GM18861 (cell line): ENCODE results near the gene ARID2.
A peak's percentile ranks its signal among the peaks of the same experiment; 100 is the strongest.

ENCODE experiments used
- ATAC-seq: cut with Tn5 transposase; IDR thresholded peaks from one replicate; pipeline ENCODE4 v1.9.1; 2021; ENCODE audit not compliant: unreplicated experiment

The ARID2 gene

DNA sequence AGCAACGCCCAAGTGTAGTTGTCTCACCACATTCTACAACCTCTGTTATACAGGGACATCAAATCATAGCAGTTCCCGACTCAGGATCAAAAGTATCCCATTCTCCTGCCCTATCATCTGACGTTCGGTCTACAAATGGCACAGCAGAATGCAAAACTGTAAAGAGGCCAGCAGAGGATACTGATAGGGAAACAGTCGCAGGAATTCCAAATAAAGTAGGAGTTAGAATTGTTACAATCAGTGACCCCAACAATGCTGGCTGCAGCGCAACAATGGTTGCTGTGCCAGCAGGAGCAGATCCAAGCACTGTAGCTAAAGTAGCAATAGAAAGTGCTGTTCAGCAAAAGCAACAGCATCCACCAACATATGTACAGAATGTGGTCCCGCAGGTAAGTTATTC, 123.0 kb downstream of the ARID2 start:
- no peak for ATAC-seq

DNA sequence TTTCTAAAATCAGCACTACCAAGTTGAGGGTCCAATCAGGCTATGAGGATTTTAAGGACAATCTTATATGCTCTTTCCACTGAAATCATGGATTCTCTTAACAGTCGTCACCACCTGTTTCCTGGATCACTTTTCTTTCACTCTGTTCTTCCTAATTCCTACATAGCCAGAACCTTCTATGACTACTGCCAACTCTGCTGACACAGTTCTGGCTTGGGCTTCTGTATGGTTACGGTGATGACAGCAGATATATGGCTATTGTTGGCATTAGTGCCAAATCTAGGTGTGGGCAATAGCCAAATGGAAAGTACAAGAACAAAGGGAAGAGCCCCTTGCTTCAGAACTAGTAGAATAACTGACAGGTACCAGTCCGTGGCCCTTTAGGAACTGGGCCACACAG, 124.0 kb downstream of the ARID2 start:
- no peak for ATAC-seq

DNA sequence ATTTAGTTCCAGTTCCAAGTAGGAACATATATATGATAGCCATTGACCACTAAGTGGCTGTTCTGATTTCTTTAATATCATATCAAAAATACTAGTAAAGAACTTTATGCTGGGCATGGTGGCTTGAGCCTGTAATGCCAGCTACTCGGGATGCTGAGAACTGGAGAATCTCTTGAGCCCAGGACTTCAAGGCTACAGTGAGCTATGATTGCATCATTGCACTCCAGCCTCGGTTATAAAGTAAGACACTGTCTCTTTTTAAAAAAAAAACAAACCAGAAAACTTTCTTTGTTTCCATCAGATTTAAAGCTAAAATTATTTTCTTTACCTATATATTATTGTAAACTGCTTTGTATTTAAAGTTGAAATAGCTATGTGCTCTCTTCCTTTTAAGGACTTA, 133.8 kb downstream of the ARID2 start:
- ATAC-seq, result no peak

DNA sequence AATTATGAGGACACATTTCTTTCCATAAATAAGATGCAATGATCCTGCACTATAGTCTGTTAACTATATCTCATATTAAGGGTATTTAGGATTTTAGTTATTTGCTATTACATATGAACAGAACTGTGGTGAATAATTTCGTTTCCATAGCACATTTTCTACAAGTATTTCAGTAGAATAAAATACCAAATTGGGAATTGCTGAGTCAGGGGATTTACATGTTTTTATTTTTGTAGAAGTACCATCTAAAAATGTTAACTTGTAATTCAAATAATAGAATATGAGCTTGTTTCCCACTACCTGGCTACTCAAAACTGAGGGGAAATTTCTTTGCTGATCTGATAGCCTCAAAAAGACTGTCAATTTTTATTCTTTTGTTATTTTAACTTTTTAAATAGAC, 136.8 kb downstream of the ARID2 start:
- no peak for ATAC-seq

DNA sequence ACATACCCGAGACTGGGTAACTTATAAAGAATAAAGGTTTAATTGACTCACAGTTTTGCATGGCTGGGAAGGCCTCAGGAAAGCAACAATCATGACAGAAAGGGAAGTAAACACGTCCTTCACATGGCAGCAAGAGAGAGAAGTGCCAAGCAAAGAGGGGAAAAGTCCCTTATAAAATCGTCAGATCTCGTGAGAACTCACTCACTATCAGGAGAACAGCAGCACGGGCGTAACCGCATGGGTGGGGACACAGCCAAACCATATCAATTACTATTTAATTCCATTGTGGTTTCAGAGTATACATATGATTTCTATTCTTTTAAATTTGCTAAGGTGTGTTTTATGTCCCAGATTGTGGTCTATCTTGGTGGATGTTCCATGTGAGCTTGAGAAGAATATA, 142.9 kb downstream of the ARID2 start:
- no peak for ATAC-seq

DNA sequence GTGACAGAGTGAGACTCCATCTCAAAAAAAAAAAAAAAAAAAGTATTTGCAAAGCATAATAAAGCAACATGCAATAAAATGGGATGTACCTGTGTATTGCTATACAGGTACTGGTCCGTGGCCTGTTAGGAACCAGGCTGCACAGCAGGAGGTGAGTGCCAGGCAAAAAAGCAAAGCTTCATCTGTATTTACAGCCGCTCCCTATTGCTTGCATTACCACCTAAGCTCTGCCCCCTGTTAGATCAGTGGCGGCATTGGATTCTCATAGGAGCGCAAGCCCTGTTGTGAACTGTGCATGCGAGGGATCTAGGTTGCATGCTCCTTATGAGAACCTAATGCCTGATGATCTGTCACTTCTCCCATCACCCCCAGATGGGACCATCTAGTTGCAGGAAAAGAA, 147.6 kb downstream of the ARID2 start:
- ATAC-seq, result no peak

DNA sequence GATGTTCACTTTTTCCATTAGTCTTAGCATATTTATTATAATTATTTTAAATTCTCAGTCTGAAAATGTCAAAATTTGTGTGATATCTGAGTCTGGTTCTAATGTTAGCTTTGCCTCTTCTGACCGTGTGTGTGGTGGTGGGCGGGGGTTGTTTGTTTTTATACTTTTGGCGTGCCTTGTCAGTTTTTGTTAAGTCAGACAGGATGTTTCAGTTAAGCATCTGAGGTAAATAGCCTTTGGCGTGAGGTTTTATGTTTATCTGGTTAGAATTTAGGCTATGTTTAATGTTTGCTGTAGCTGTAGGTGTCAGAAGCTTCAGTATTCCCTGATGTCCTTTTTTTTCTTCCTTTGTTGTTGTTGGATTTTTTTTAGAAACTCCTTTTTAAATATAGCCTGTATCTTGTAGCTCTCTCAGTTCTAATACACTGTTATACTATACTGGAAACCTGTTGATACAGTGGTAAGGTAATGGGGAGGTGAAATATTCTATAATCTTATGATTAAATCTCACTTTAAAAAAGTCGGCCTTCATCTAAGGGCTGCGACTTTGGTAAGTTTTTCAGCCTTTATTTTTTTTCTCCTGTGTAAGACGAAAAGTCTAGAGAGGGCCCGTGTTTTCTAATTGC, 149.2 kb downstream of the ARID2 start:
- no peak for ATAC-seq

DNA sequence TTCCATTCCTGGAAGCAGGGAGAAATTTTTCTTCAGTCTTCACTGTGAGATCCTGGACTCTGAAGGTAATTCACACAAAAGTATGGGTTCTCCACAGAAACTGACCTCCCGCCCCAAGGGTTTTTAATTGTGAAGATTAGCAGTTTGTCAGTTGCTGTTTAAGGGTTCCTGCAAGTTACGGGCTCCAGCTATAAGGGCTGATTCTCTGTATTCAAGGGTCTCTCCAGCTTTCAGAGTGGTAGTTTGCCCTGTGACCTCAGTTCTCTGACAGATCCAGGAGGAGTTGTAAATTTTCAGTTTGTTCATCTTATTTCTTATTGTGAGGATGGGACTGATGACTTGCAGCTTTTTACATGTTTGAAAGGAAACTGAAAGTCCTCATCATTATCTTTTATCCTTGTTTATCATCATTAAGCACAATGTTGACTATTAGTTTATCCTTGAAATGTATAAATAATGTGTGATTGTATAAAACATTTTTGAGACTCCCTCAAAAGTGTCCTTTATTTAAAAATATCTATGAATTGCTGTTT, 149.9 kb downstream of the ARID2 start:
- no peak for ATAC-seq

DNA sequence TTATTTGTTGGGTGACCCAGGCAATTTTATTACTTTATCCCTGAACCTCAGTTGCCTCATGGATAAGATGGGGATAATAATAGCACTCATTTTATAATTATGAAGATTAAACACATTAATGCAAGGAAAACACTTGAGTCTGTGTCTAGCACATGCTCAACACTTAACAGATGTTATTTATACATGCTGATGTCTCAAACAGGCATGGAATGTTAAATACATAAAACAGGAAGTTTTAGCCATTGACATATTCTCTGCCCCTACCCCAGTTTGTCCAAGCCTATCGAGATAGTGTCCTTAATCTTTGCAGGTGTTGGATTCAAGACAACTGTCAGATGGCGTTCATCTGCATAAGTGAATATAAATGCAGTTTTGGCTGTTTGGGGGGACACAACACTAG, 151.0 kb downstream of the ARID2 start:
- no peak for ATAC-seq

DNA sequence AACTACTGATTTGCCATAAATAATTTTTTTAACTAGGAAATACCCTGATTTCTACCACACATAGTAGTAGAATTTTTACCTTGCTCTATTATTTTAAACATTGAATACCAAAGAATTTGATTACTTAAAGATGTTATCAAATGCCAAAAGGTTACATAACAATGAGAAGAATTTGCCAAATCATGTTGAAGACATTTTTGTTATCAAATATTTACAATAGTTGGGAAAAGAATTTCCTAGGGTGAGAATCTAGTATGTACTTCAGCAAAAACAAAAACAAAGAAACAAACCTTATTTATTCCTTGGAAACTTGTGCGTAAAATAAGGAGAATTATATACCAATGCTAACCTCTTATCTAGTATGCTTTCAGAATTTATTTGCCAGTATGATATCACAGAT, 153.7 kb downstream of the ARID2 start:
- ATAC-seq, result no peak

DNA sequence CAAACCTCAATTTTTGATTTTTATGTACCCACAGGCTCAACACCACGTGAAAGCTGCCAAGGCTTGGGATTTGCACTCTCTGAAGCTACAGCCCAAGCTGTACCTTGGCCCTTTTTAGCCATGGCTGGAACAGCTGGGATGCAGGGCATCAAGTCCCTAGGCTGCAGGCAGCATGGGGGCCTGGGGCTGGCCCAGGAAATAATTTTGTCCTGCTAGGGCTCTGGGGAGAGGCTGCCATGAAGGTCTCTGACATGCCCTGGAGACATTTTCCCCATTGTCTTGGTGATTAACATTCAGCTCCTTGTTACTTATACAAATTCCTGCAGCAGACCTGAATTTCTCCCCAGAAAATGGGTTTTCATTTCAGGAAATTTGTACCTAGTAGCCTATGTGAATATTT, 157.2 kb downstream of the ARID2 start:
- ATAC-seq, result no peak

DNA sequence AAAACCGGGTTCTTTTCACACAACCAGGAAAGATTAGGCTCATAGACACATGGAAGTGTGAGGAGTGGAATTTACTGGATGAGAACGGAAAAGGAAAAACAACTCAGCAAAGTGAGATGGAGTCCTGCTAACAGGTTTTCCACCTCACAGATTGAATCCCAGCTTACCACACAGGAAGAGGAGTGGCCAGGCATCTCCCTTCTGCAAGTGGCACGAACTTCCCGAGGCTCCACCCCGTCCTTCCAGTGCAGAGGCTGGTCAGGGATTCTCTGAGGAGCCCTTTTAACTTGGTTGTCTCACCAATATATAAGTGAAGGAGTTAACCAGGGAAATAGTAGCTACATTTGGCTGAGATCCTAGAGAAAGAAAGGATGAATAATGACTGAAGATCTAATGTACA, 158.0 kb downstream of the ARID2 start:
- no peak for ATAC-seq

DNA sequence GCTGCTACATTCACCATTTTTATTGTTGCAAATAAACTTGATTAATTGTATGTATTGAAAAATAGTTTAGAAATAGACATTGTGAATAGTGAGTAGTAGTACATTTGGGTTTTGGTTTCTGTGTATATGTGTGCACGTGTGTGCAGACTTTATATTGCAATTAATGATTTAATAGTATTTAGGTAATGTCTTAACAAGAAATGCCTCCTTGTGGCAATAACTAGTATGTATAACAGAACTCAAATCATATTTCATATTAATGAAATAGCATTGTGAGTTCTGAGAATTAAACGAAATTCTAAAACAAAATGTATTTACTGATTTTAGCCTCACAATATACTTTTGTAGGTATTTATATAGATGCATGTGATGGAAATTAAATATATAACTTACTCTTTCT, 160.8 kb downstream of the ARID2 start:
- no peak for ATAC-seq

DNA sequence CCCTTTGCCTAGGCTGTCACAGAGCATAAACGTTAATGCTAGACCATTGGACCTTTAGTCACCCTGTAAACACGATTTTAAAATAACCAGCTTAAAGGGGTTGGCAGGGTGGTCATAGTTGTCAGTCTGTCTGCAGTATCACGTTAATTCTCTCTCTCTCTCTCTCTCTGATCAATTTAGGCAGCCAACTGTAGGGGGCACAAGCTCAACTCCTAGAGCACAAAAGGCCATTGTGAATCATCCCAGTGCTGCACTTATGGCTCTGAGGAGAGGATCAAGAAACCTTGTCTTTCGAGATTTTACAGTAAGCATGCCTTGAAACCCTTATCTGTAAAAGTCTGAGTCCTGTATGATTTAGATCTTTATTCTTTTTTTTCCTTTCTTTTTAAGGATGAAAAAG, 163.7 kb downstream of the ARID2 start:
- ATAC-seq, result no peak

DNA sequence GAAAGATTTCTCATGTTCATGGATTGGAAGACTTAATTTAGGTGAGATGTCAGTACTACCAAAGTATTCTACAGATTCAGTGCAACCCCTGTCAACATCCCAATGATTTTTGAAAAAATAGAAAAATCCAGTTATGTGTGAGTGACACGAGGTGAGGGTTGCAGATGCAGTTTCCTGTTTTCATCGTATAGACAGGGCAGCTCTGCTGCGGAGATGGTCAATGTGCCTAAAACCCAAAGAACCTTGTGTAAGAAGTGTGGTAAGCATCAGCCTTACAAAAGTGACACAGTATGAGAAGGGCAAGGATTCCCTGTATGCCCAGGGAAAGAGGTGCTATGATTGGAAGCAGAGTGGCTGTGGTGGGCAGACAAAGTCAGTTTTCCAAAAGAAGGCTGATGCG, 166.5 kb downstream of the ARID2 start:
- no peak for ATAC-seq

DNA sequence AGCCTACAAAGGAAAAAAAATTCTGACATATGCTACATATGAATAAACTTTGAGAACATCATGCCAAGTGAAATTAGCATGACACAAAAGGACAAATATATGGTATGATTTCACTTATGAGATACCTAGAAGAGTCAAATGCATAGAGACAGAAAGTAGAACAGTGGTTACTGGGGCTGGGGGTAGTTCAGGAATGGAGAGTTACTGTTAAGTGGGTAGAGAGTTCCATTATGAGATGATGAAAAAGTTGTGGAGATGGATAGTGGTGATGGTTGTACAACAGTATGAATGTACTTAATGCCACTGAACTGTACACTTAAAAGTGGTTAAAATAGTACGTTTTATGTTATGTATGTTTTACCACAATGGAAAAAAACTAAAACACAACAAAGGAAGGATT, 168.6 kb downstream of the ARID2 start:
- no peak for ATAC-seq

DNA sequence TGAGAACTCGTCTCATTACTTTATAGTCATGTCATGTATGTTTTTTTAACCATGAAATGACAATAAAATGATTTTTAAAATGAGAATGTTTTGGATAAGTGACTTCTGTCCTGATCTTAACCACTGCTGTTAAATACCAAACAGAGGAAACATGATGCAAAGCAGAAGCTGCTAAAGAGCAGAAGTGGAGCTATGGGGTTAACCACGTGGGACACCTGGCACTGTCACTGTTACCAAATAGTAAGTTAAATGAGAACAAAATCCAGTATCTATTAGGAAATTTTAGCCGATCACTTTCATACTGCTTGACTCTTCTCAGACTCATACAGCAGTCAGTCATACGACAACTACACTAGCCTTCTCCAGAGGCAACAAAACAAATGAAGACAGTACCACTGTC, 178.4 kb downstream of the ARID2 start:
- ATAC-seq, result peak; percentile 80

DNA sequence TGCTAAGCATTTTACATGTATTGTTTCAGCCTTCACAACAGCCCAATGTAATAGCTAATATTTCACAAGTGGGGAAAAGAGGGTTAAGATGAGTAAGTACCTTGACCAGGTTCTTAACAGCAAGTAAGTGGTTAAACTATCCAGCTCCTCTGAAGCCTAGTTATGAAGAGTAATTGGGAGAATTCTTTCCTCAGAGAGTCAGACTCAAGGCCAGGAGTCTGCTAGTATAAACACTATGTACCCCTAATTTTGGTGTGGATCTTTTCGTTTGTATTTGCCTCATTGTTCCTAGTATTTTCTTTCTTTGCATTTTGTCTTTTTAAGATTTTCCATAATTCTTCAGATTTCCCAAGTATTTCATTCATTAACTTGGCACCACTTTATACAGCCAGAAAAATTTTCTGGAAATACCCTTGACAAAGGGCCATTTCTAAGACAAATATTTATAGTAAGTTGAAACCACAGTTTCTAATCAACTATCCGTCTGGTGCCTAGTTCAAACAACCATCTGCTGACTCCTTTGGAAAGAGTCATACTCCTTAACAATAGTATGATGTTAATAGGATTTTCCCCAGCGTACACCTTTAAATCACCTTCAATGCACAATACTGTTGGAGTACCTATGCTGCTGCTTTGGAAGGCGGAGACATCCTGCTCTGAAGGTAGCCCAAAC, 179.7 kb downstream of the ARID2 start:
- ATAC-seq, result no peak

DNA sequence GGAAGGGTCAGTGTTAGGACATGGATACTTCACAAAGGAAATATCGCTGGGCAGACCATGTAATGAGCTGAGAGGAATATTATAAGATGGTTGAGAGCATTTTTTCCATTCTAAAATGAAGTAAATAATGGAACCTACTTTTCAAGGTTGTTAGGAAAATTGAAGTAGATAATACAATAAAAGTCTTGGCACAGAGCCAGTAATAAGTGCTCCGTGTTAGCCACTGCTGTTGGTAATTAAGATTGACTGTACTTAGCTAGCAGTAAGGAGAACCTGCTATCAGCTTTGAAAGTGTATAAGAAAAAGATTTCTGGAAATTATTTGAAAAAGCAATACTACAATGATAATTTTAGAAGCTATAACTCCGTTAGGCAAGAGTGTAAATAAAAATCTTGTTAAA, 183.3 kb downstream of the ARID2 start:
- ATAC-seq, result no peak

DNA sequence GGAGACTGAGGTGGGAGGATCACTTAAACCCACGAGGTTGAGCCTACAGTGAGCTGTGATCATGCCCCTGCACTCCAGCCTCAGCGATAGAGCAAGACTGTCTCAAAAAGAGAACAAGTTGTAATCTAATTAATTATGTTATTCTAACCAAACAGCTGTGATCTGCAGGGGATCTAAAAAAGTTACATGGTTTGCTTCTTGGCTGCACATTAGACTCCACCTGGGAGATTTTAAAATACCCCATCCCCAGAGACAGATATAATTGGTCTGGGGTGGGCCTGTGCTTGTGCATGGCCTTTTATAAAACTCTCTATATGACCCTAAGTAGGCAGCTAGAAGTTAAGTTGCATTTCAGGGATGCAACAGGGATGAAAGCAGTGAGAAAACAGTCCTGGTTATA, 184.1 kb downstream of the ARID2 start:
- ATAC-seq, result no peak

DNA sequence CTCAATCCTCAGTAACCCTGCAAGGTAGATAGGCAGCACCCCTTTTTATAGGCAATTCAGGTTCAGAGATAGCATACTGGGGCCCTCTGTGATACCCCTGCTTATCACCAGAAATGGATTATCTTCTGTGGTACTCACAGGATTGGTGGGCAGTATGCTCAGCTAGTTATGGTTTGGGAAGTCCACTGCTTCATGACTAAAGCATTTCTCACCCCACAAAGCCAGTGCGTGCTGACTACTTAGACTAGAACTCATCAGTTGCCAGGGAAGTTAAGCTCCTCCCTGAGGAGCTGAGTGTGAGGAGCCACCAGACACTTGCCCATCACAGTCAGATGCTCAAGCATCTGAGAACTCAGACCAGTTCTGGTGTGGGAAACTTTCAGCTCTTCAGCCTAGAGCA, 184.6 kb downstream of the ARID2 start:
- ATAC-seq, result no peak

DNA sequence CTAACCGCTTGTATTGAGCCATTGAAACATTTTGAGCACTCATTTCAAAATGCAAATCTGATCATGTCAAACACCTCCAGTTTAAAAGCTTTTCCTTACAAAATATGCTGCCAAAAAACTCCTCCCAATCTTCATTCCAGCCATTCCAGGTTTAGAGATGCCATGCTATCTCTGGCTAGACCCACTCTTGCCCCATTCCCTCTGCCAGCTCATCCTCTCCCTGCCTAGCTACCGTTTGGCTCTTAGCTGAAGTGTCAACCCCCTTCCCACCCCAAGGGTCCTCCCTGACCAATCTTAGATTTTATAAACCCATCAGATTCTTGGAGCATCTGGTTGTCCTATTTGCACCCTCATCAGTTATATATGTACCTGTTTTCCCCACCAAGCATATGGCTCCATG, 185.9 kb downstream of the ARID2 start:
- no peak for ATAC-seq

DNA sequence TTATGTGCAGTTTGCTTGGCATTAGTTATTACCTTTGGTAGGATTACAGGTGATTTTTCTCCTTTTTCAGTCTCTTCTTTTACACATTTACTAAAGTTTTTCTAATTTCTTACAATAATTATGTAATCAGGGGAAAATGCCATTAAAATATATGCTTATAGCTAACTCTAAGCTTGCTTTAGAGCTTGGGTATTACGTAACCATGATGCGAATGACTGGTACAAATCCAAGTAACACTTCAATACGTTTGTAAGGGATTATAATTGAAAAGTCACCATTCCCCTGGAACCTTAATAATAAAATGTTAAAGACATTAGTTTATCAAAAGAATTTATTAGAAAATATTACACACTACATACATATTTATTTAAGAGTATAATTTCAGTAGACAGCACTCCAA, 189.3 kb downstream of the ARID2 start:
- no peak for ATAC-seq
